HL-60 (cell line): ENCODE results near the gene CARD14.

Experiments
- CTCF ChIP-seq: IDR thresholded peaks from one replicate; pipeline ENCODE4 v1.5.1; 2011; ENCODE audit warnings: low read length, control low read depth, inconsistent platforms; ENCODE audit not compliant: insufficient read depth
- GABPA ChIP-seq: IDR thresholded peaks from 2 replicates; pipeline ENCODE4 v1.6.1; 2012; ENCODE audit warnings: low read depth
- POLR2AphosphoS5 ChIP-seq: IDR thresholded peaks from 2 replicates; pipeline ENCODE4 v1.6.1; 2012; ENCODE audit warnings: low read depth
- REST ChIP-seq: IDR thresholded peaks from 2 replicates; pipeline ENCODE4 v1.6.1; 2012; ENCODE audit warnings: low read depth; ENCODE audit not compliant: insufficient replicate concordance
- SPI1 ChIP-seq: IDR thresholded peaks from 2 replicates; pipeline ENCODE4 v1.6.1; 2012; ENCODE audit warnings: low read depth, mild to moderate bottlenecking, borderline replicate concordance

- TF ChIP-seq CTCF (no peak), GABPA (no peak), SPI1 (no peak), REST (no peak), POLR2AphosphoS5 (no peak)
These were observed 4.1 kb downstream of the CARD14 start for GRCh38 chr17:80173916-80174315.
